Thymus (tissue), 11 donors: Measurements from ENCODE around the gene LIN54. TPM values are rescaled to one million over a fixed set of nuclear protein-coding genes. Genes with fewer than 3 reads are reported as not detected.

Experiments used
- DNase-seq, 9 donors: peaks; one replicate each; pipeline ENCODE4 v3.0.0-alpha.2; 2013; ENCODE audit warnings: low spot score in 9 of 9, low read depth in 6 of 9, missing footprints in 1 of 9
- H3K27ac ChIP-seq, 2 donors: one replicate each; pipeline ENCODE4 v1.5.1; 2013; ENCODE audit warnings: control low read depth in 1 of 2, low read depth in 1 of 2, low read length in 1 of 2, mild to moderate bottlenecking in 1 of 2, moderate library complexity in 1 of 2
- H3K27me3 ChIP-seq, 2 donors: one replicate each; pipeline ENCODE4 v1.5.1; 2013; ENCODE audit warnings: low read length in 1 of 2; ENCODE audit not compliant: control insufficient read depth in 2 of 2, insufficient read depth in 1 of 2
- H3K36me3 ChIP-seq, 2 donors: one replicate each; pipeline ENCODE4 v1.5.1; 2013; ENCODE audit warnings: low read length in 1 of 2, mild to moderate bottlenecking in 1 of 2, moderate library complexity in 1 of 2; ENCODE audit not compliant: control insufficient read depth in 2 of 2, insufficient read depth in 2 of 2
- H3K4me1 ChIP-seq, 2 donors: one replicate each; pipeline ENCODE4 v1.5.1; 2013; ENCODE audit warnings: low read length in 2 of 2; ENCODE audit not compliant: control insufficient read depth in 2 of 2, insufficient read depth in 2 of 2
- H3K4me3 ChIP-seq, 2 donors: one replicate each; pipeline ENCODE4 v1.5.1; 2013; ENCODE audit warnings: low read length in 2 of 2, control low read depth in 1 of 2, mild to moderate bottlenecking in 1 of 2
- H3K9me3 ChIP-seq, 2 donors: one replicate each; pipeline ENCODE4 v1.5.1; 2013; ENCODE audit warnings: low read length in 1 of 2, mild to moderate bottlenecking in 1 of 2; ENCODE audit not compliant: control insufficient read depth in 2 of 2, insufficient read depth in 1 of 2
- WGBS: extraction: QIAGEN DNeasy Blood & Tissue Kit; methylation state at CpG from one replicate; pipeline ENCODE4 v1.1.7; 2013; 5-methylcytosine and 5-hydroxymethylcytosine counted together
- polyA plus RNA-seq: library from polyadenylated mRNA; stranded (reverse); fragments of 200-250 nt; gene quantifications from one replicate; pipeline ENCODE4 v1.2.3, GENCODE V29; 2013
- total RNA-seq: library from RNA; stranded (reverse); fragments of 120-200 nt; gene quantifications from one replicate; pipeline ENCODE4 v1.2.4, GENCODE V29; 2013
- donor health status: healthy.

Gene LIN54
- total and polyA plus RNA-seq, 2 donors = 5.6 to 17.4 TPM

- Histone ChIP-seq H3K27ac (no peak overlapping the region), H3K4me3 (no peak overlapping the region), H3K36me3 (peaks cover 6 to 27% of the 10 kb centered on the region in 2 donors), H3K27me3 (no peaks in the 10 kb centered on the region), H3K4me1 (peaks cover under 1 to 2% of the 10 kb centered on the region in 2 donors), H3K9me3 (no peaks in the 10 kb centered on the region)
- DNase-seq = no peak
- 99% methylated on average over 1 of the region's 1 CpG for WGBS
These were observed 118.2 kb downstream of the LIN54 start for GRCh38 chr4:82892467-82892802.

- H3K36me3 ChIP-seq = peaks cover 6 to 22% of the 10 kb centered on the region in 2 donors
- DNase-seq = no peak
- peaks cover 0 to 2% of the 10 kb centered on the region in 2 donors for H3K4me1 ChIP-seq
- H3K27ac ChIP-seq = peak overlapping the region; percentile 83 to 94
- H3K4me3 ChIP-seq = peak overlapping the region; percentile 88 to 91
- 54% methylated on average over 7 of the region's 7 CpGs for WGBS
- H3K9me3 ChIP-seq = no peaks in the 10 kb centered on the region
- no peaks in the 10 kb centered on the region for H3K27me3 ChIP-seq
These were observed 118.7 kb downstream of the LIN54 start for GRCh38 chr4:82891707-82892466.

- peak within 1 kb of the TSS; percentile 88 to 91 for H3K4me3 ChIP-seq
- peak within 1 kb of the TSS; percentile 94 to 98 for H3K27ac ChIP-seq
- WGBS = under 1% methylated on average over 71 of the region's 71 CpGs
- H3K36me3 ChIP-seq = peaks cover 6 to 20% of the 10 kb centered on the region in 2 donors
- peaks cover 0 to 2% of the 10 kb centered on the region in 2 donors for H3K4me1 ChIP-seq
- no peaks in the 10 kb centered on the region for H3K9me3 ChIP-seq
- H3K27me3 ChIP-seq = no peaks in the 10 kb centered on the region
- DNase-seq = peak; percentile 77 to 97 (median 91)
These were observed 119.5 kb downstream of the LIN54 start, which contains the start of gene SEC31A for GRCh38 chr4:82890901-82891706. SEC31A (minus strand) TSS chr4:82891153; CDS start chr4:82881936, 9,217 bp downstream.

GRCh38 chr4:82890528-82890900, 120.1 kb downstream of the LIN54 start:
- Histone ChIP-seq H3K9me3 (no peaks in the 10 kb centered on the region), H3K36me3 (peaks cover 6 to 20% of the 10 kb centered on the region in 2 donors), H3K27me3 (no peaks in the 10 kb centered on the region), H3K4me3 (peak overlapping the region; percentile 88 to 91), H3K27ac (peak overlapping the region; percentile 94 to 98), H3K4me1 (peaks cover 0 to 2% of the 10 kb centered on the region in 2 donors)
- DNase-seq = no peak
- under 1% methylated on average over 16 of the region's 16 CpGs for WGBS

GRCh38 chr4:82889287-82889686, 121.3 kb downstream of the LIN54 start:
- 95% methylated on average over 6 of the region's 6 CpGs for WGBS
- H3K27ac ChIP-seq = no peak overlapping the region

GRCh38 chr4:82886147-82886942, 124.3 kb downstream of the LIN54 start:
- Histone ChIP-seq H3K9me3 (no peaks in the 10 kb centered on the region), H3K27me3 (no peaks in the 10 kb centered on the region), H3K4me3 (no peak overlapping the region), H3K27ac (no peak overlapping the region), H3K36me3 (no peaks in the 10 kb centered on the region), H3K4me1 (peaks cover 0 to 2% of the 10 kb centered on the region in 2 donors)
- 95% methylated on average over 5 of the region's 5 CpGs for WGBS
- DNase-seq = no peak

More at GRCh38 chr4:82889287-82889686, 121.3 kb downstream of the LIN54 start:
- Histone ChIP-seq H3K4me1 (peaks cover 0 to 2% of the 10 kb centered on the region in 2 donors), H3K4me3 (no peak overlapping the region), H3K27me3 (no peaks in the 10 kb centered on the region), H3K36me3 (peaks cover 6 to 9% of the 10 kb centered on the region in 2 donors), H3K9me3 (no peaks in the 10 kb centered on the region)
- DNase-seq = no peak

GRCh38 chr4:82885410-82885809, 125.2 kb downstream of the LIN54 start:
- H3K4me3 ChIP-seq = no peak overlapping the region
- H3K36me3 ChIP-seq = no peaks in the 10 kb centered on the region
- H3K4me1 ChIP-seq = peaks cover 0 to 2% of the 10 kb centered on the region in 2 donors
- no peak overlapping the region for H3K27ac ChIP-seq
- no peak for DNase-seq
- H3K27me3 ChIP-seq = no peaks in the 10 kb centered on the region
- no peaks in the 10 kb centered on the region for H3K9me3 ChIP-seq
